Muscle layer of colon (tissue), 2 donors: ENCODE measurements around the gene DENR.
A peak's percentile ranks its signal among the peaks of the same experiment; 100 is the strongest.
"Not testable (repeated sequence)": the region's sequence is repeated elsewhere in the genome, so short reads cannot be mapped to it uniquely, and the experiment has no call there.

Experiments used
- H3K27ac ChIP-seq: one replicate; pipeline ENCODE4 v1.7.0; 2013; ENCODE audit warnings: low read depth, mild to moderate bottlenecking, low read length, moderate library complexity
- H3K27me3 ChIP-seq, 2 donors: one replicate each; pipeline ENCODE4 v1.7.0; 2013; ENCODE audit warnings: low read length in 2 of 2, mild to moderate bottlenecking in 2 of 2; ENCODE audit not compliant: insufficient read depth in 2 of 2, control insufficient read depth in 1 of 2
- H3K36me3 ChIP-seq: one replicate; pipeline ENCODE4 v1.7.0; 2013; ENCODE audit warnings: mild to moderate bottlenecking, low read length; ENCODE audit not compliant: insufficient read depth
- H3K4me1 ChIP-seq: one replicate; pipeline ENCODE4 v1.7.0; 2013; ENCODE audit warnings: mild to moderate bottlenecking, low read length; ENCODE audit not compliant: insufficient read depth
- H3K4me3 ChIP-seq, 2 donors: one replicate each; pipeline ENCODE4 v1.7.0; 2013; ENCODE audit warnings: low read length in 2 of 2, low read depth in 1 of 2, mild to moderate bottlenecking in 1 of 2, moderate library complexity in 1 of 2
- H3K9ac ChIP-seq: one replicate; pipeline ENCODE4 v1.7.0; 2013; ENCODE audit warnings: low read length
- H3K9me3 ChIP-seq: one replicate; pipeline ENCODE4 v1.7.0; 2013; ENCODE audit warnings: mild to moderate bottlenecking, low read length
- donor health status: abdominal sarcoma.
- donor health status: Adenocarcinoma of cecum.

The DENR gene

GRCh38 chr12:122747224-122748135 is 5.1 kb upstream of the DENR start:
- H3K4me1 ChIP-seq, result no peaks in the 10 kb centered on the region
- no peak overlapping the region for H3K27ac ChIP-seq
- no peaks in the 10 kb centered on the region for H3K27me3 ChIP-seq
- no peaks in the 10 kb centered on the region for H3K36me3 ChIP-seq
- no peak overlapping the region for H3K9ac ChIP-seq
- no peaks in the 10 kb centered on the region for H3K9me3 ChIP-seq
- H3K4me3 ChIP-seq, result no peak overlapping the region

- H3K27ac ChIP-seq, result no peak overlapping the region
- no peaks in the 10 kb centered on the region for H3K27me3 ChIP-seq
- no peak overlapping the region for H3K4me3 ChIP-seq
- peaks cover 11% of the 10 kb centered on the region for H3K4me1 ChIP-seq
- H3K36me3 ChIP-seq, result peaks cover 8% of the 10 kb centered on the region
- H3K9me3 ChIP-seq, result no peaks in the 10 kb centered on the region
- no peak overlapping the region for H3K9ac ChIP-seq
These were observed 2.9 kb upstream of the DENR start for GRCh38 chr12:122749569-122750332.

GRCh38 chr12:122750781-122751515 is 1.7 kb upstream of the DENR start:
- not testable (repeated sequence) for H3K36me3 ChIP-seq, H3K9ac ChIP-seq, H3K27ac ChIP-seq, H3K4me3 ChIP-seq, H3K27me3 ChIP-seq, H3K9me3 ChIP-seq
- peaks cover 11% of the 10 kb centered on the region for H3K4me1 ChIP-seq

GRCh38 chr12:122753319-122753650 is 661 bp downstream of the DENR start:
- Histone ChIP-seq H3K36me3 (peaks cover 23% of the 10 kb centered on the region), H3K4me3 (peak overlapping the region; percentile 83 to 95), H3K27ac (peak overlapping the region; percentile 90), H3K9ac (peak overlapping the region; percentile 91), H3K9me3 (no peaks in the 10 kb centered on the region), H3K4me1 (peaks cover 11% of the 10 kb centered on the region), H3K27me3 (no peaks in the 10 kb centered on the region)

GRCh38 chr12:122754790-122755189 is 2.2 kb downstream of the DENR start:
- no peak overlapping the region for H3K27ac ChIP-seq
- H3K4me3 ChIP-seq, result no peak overlapping the region
- H3K27me3 ChIP-seq, result no peaks in the 10 kb centered on the region
- no peaks in the 10 kb centered on the region for H3K9me3 ChIP-seq
- H3K36me3 ChIP-seq, result peaks cover 30% of the 10 kb centered on the region
- no peak overlapping the region for H3K9ac ChIP-seq
- peaks cover 11% of the 10 kb centered on the region for H3K4me1 ChIP-seq

- Histone ChIP-seq H3K9me3 (no peaks in the 10 kb centered on the region), H3K27me3 (no peaks in the 10 kb centered on the region), H3K4me1 (peaks cover 11% of the 10 kb centered on the region), H3K9ac (no peak overlapping the region), H3K4me3 (no peak overlapping the region), H3K27ac (no peak overlapping the region), H3K36me3 (peaks cover 35% of the 10 kb centered on the region)
These were observed 4.9 kb downstream of the DENR start for GRCh38 chr12:122757568-122757967.

GRCh38 chr12:122785503-122785902 is 32.9 kb downstream of the DENR start:
- H3K4me3 ChIP-seq, result no peak overlapping the region
- no peaks in the 10 kb centered on the region for H3K36me3 ChIP-seq
- no peaks in the 10 kb centered on the region for H3K4me1 ChIP-seq
- no peaks in the 10 kb centered on the region for H3K27me3 ChIP-seq
- no peak overlapping the region for H3K27ac ChIP-seq
- H3K9me3 ChIP-seq, result no peaks in the 10 kb centered on the region
- no peak overlapping the region for H3K9ac ChIP-seq

- Histone ChIP-seq H3K36me3 (no peaks in the 10 kb centered on the region), H3K9me3 (no peaks in the 10 kb centered on the region), H3K4me1 (no peaks in the 10 kb centered on the region), H3K27me3 (no peaks in the 10 kb centered on the region), H3K9ac (no peak overlapping the region), H3K27ac (no peak overlapping the region), H3K4me3 (no peak overlapping the region)
These were observed 35.8 kb downstream of the DENR start for GRCh38 chr12:122788387-122788786.

GRCh38 chr12:122789637-122790036 is 37.0 kb downstream of the DENR start:
- Histone ChIP-seq H3K9ac (no peak overlapping the region), H3K36me3 (no peaks in the 10 kb centered on the region), H3K27ac (no peak overlapping the region), H3K4me3 (no peak overlapping the region), H3K4me1 (no peaks in the 10 kb centered on the region), H3K9me3 (no peaks in the 10 kb centered on the region), H3K27me3 (no peaks in the 10 kb centered on the region)

- H3K9ac ChIP-seq, result no peak overlapping the region
- no peak overlapping the region for H3K4me3 ChIP-seq
- no peaks in the 10 kb centered on the region for H3K27me3 ChIP-seq
- H3K4me1 ChIP-seq, result no peaks in the 10 kb centered on the region
- no peak overlapping the region for H3K27ac ChIP-seq
- H3K36me3 ChIP-seq, result no peaks in the 10 kb centered on the region
- no peaks in the 10 kb centered on the region for H3K9me3 ChIP-seq
These were observed 37.9 kb downstream of the DENR start for GRCh38 chr12:122790393-122791075.

- Histone ChIP-seq H3K27me3 (no peaks in the 10 kb centered on the region), H3K9me3 (no peaks in the 10 kb centered on the region), H3K27ac (no peak overlapping the region), H3K9ac (no peak overlapping the region), H3K4me1 (no peaks in the 10 kb centered on the region), H3K36me3 (no peaks in the 10 kb centered on the region), H3K4me3 (no peak overlapping the region)
These were observed 41.1 kb downstream of the DENR start for GRCh38 chr12:122793685-122794106.
